SK-N-SH (cell line): ENCODE data around the gene PEPD. TPM values are rescaled to one million over a fixed set of nuclear protein-coding genes. Genes with fewer than 3 reads are reported as not detected.

ENCODE experiments used
- CTCF ChIA-PET: fragments of 300-600, 350-600 bp; formaldehyde crosslinking; extraction: SDS; loops from one replicate; lab custom pipeline; 2021; lab: Yijun Ruan, JAX
- POLR2A ChIA-PET: fragments of 350-600 bp; sonication (Branson Sonifier 250); formaldehyde crosslinking; extraction: SDS; loops from one replicate; lab custom pipeline; 2020; ENCODE audit warnings: antibody characterized with exemption, inconsistent platforms; lab: Yijun Ruan, JAX
- DNase-seq: peaks from one replicate; pipeline ENCODE4 v3.0.0; 2012
- H2AFZ ChIP-seq: fragments of 200-600 bp; sonication (generic); 2 replicates; pipeline ENCODE4 v1.8.1; 2016; ENCODE audit warnings: antibody characterized with exemption, mild to moderate bottlenecking, low read depth
- H3F3A ChIP-seq: fragments of 200-600 bp; sonication (generic); replicated peaks from 2 replicates; pipeline ENCODE3; 2016; ENCODE audit warnings: antibody characterized with exemption, mild to moderate bottlenecking; ENCODE audit not compliant: insufficient read depth
- H3K27ac ChIP-seq, 2 experiments: fragments of 200-500 bp in 1 of 2; fragments of 200-600 bp in 1 of 2; sonication (Bioruptor generic) in 1 of 2; sonication (generic), shearing (Covaris generic) in 1 of 2; 2 replicates each; pipeline versions ENCODE4 v1.5.1 to v1.6.1; 2014 to 2016; ENCODE audit warnings: low read depth in 2 of 2, inconsistent platforms in 1 of 2, low read length in 1 of 2, mild to moderate bottlenecking in 1 of 2, mixed read lengths in 1 of 2
- H3K27me3 ChIP-seq: fragments of 200-600 bp; sonication (generic), shearing (Covaris generic); 2 replicates; pipeline ENCODE4 v1.6.1; 2016; ENCODE audit warnings: mixed run types; ENCODE audit not compliant: insufficient read depth
- H3K36me3 ChIP-seq, 2 experiments: fragments of 200-500 bp in 1 of 2; fragments of 200-600 bp in 1 of 2; sonication (Bioruptor generic) in 1 of 2; sonication (generic) in 1 of 2; replicated peaks in 1 of 2; 2 replicates each; pipeline versions ENCODE3 to v1.5.1; 2014 to 2016; ENCODE audit warnings: low read length in 1 of 2, mild to moderate bottlenecking in 1 of 2; ENCODE audit not compliant: insufficient read depth in 2 of 2, control insufficient read depth in 1 of 2
- H3K4me1 ChIP-seq, 2 experiments: fragments of 200-500 bp in 1 of 2; fragments of 200-600 bp in 1 of 2; sonication (Bioruptor generic) in 1 of 2; sonication (generic), shearing (Covaris generic) in 1 of 2; 2 replicates each; pipeline versions ENCODE4 v1.5.1 to v1.6.1; 2014 to 2016; ENCODE audit warnings: low read depth in 1 of 2, low read length in 1 of 2, mixed run types in 1 of 2; ENCODE audit not compliant: insufficient read depth in 2 of 2, control insufficient read depth in 1 of 2
- H3K4me2 ChIP-seq: fragments of 200-600 bp; sonication (generic), shearing (Covaris generic); 2 replicates; pipeline ENCODE4 v1.6.1; 2017; ENCODE audit warnings: mixed run types
- H3K4me3 ChIP-seq, 2 experiments: fragments of 200-500 bp in 1 of 2; fragments of 200-600 bp in 1 of 2; sonication (Bioruptor generic) in 1 of 2; sonication (generic), shearing (Covaris generic) in 1 of 2; 2 replicates each; pipeline versions ENCODE4 v1.5.1 to v1.8.1; 2014 to 2016; ENCODE audit warnings: low read depth in 2 of 2, inconsistent platforms in 1 of 2, low read length in 1 of 2, mild to moderate bottlenecking in 1 of 2, mixed read lengths in 1 of 2, moderate library complexity in 1 of 2
- H3K79me2 ChIP-seq: fragments of 200-600 bp; sonication (generic); 2 replicates; pipeline ENCODE4 v1.8.1; 2017; ENCODE audit warnings: mild to moderate bottlenecking; ENCODE audit not compliant: insufficient read depth
- H3K9ac ChIP-seq: fragments of 200-600 bp; sonication (generic); 2 replicates; pipeline ENCODE4 v1.6.1; 2017; ENCODE audit warnings: mixed run types
- H3K9me2 ChIP-seq: fragments of 200-600 bp; sonication (generic); 2 replicates; pipeline ENCODE4 v1.6.1; 2017; ENCODE audit warnings: mixed run types
- H3K9me3 ChIP-seq: fragments of 200-600 bp; sonication (generic); 2 replicates; pipeline ENCODE4 v1.6.1; 2017; ENCODE audit warnings: mixed run types, mild to moderate bottlenecking, moderate library complexity
- H4K20me1 ChIP-seq: fragments of 200-600 bp; sonication (generic); 2 replicates; pipeline ENCODE4 v1.6.1; 2017; ENCODE audit warnings: mild to moderate bottlenecking, mixed run types; ENCODE audit not compliant: insufficient read depth
- CTCF ChIP-seq: fragments of 200-600 bp; sonication (generic); IDR thresholded peaks from 2 replicates; pipeline ENCODE4 v1.6.1; 2017; ENCODE audit warnings: antibody characterized with exemption, mild to moderate bottlenecking, moderate library complexity
- ELF1 ChIP-seq: IDR thresholded peaks from 2 replicates; pipeline ENCODE4 v1.4.0; 2012
- EP300 ChIP-seq, 2 experiments: IDR thresholded peaks; 2 replicates each; pipeline versions ENCODE4 v1.4.0 to v1.6.1; 2012; ENCODE audit warnings: borderline replicate concordance in 1 of 2, low read depth in 1 of 2, low read length in 1 of 2
- EZH2phosphoT487 ChIP-seq: fragments of 200-600 bp; sonication (generic); IDR thresholded peaks from 2 replicates; pipeline ENCODE4 v1.6.1; 2017; ENCODE audit warnings: low read depth, mixed run types, mild to moderate bottlenecking, antibody characterized with exemption, moderate library complexity, borderline replicate concordance
- FOSL2 ChIP-seq: IDR thresholded peaks from 2 replicates; pipeline ENCODE4 v1.4.0; 2012; ENCODE audit warnings: low read depth, mild to moderate bottlenecking, moderate library complexity, borderline replicate concordance
- FOXJ3 ChIP-seq: sonication (generic); formaldehyde crosslinking; IDR thresholded peaks from 2 replicates; pipeline ENCODE4 v1.5.1; 2020; ENCODE audit warnings: mild to moderate bottlenecking, missing genetic modification reagents
- FOXM1 ChIP-seq: IDR thresholded peaks from 2 replicates; pipeline ENCODE4 v1.4.0; 2012; ENCODE audit warnings: low read depth, mild to moderate bottlenecking
- GATA2 ChIP-seq: sonication (generic); formaldehyde crosslinking; IDR thresholded peaks from 2 replicates; pipeline ENCODE4 v1.5.0; 2020; ENCODE audit warnings: mild to moderate bottlenecking, missing genetic modification reagents
- JUND ChIP-seq: IDR thresholded peaks from 2 replicates; pipeline ENCODE4 v1.4.0; 2012
- NFIC ChIP-seq: IDR thresholded peaks from 2 replicates; pipeline ENCODE4 v1.4.0; 2012; ENCODE audit warnings: borderline replicate concordance
- NRF1 ChIP-seq: IDR thresholded peaks from 2 replicates; pipeline ENCODE4 v1.6.1; 2012; ENCODE audit warnings: low read depth, mild to moderate bottlenecking, low read length
- PBX3 ChIP-seq: IDR thresholded peaks from 2 replicates; pipeline ENCODE4; 2012
- POLR2AphosphoS5 ChIP-seq: IDR thresholded peaks from 2 replicates; pipeline ENCODE4 v1.6.1; 2012; ENCODE audit warnings: low read depth, low read length
- RCOR1 ChIP-seq: fragments of 150-350 bp; IDR thresholded peaks from 2 replicates; pipeline ENCODE4 v1.6.1; 2017; ENCODE audit warnings: antibody characterized with exemption, low read length
- REST ChIP-seq: IDR thresholded peaks from 2 replicates; pipeline ENCODE4 v1.6.1; 2012; ENCODE audit warnings: mild to moderate bottlenecking, low read depth, low read length, moderate library complexity
- RFX5 ChIP-seq: IDR thresholded peaks from 2 replicates; pipeline ENCODE4 v1.6.1; 2012; ENCODE audit warnings: mild to moderate bottlenecking, improper control_type of control experiment, low read length
- RXRA ChIP-seq: IDR thresholded peaks from 2 replicates; pipeline ENCODE4 v1.4.0; 2012; ENCODE audit warnings: low read depth, mild to moderate bottlenecking, borderline replicate concordance
- TCF12 ChIP-seq: IDR thresholded peaks from 2 replicates; pipeline ENCODE4 v1.4.0; 2012
- USF2 ChIP-seq: fragments of 150-350 bp; IDR thresholded peaks from 2 replicates; pipeline ENCODE4 v1.6.1; 2017; ENCODE audit warnings: antibody characterized with exemption, low read length, low read depth, borderline replicate concordance
- WGBS: methylation state at CpG from one replicate; pipeline ENCODE4 v1.1.6; 2017; ENCODE audit warnings: low lambda C conversion rate; 5-methylcytosine and 5-hydroxymethylcytosine counted together
- polyA plus RNA-seq, 3 experiments: library from polyadenylated mRNA; depleted of rRNA; stranded (reverse); fragments of >200 nt; gene quantifications; 2 replicates each; pipeline ENCODE4 v1.2.3, GENCODE V29; 2012
- TF ChIP-seq, protein P1 (sequence below): fragments of 150-350 bp; IDR thresholded peaks from 2 replicates; pipeline ENCODE4 v1.6.1; 2016; ENCODE audit warnings: mild to moderate bottlenecking, low read depth, low read length

PEPD gene
- polyA plus RNA-seq, 1 of the 3 experiments (the other 2 are of a cell fraction): 88.9 TPM

- no peaks in the 10 kb centered on the region for H3F3A ChIP-seq
- TF ChIP-seq FOXJ3 (CRISPR knock-in tag): no peak
- no peak for TF ChIP-seq RXRA
- TF ChIP-seq EZH2phosphoT487: no peak
- TF ChIP-seq RCOR1: no peak
- no peak for TF ChIP-seq GATA2
- TF ChIP-seq RFX5: no peak
- TF ChIP-seq NFIC: no peak
- TF ChIP-seq ELF1: no peak
- no peak for TF ChIP-seq FOSL2
- TF ChIP-seq NRF1: no peak
- TF ChIP-seq JUND: no peak
- TF ChIP-seq POLR2AphosphoS5: no peak
- no peak for TF ChIP-seq PBX3
- TF ChIP-seq FOXM1: no peak
- TF ChIP-seq TCF12: no peak
- TF ChIP-seq CTCF: no peak
- TF ChIP-seq REST: no peak
- TF ChIP-seq, protein P1, sequence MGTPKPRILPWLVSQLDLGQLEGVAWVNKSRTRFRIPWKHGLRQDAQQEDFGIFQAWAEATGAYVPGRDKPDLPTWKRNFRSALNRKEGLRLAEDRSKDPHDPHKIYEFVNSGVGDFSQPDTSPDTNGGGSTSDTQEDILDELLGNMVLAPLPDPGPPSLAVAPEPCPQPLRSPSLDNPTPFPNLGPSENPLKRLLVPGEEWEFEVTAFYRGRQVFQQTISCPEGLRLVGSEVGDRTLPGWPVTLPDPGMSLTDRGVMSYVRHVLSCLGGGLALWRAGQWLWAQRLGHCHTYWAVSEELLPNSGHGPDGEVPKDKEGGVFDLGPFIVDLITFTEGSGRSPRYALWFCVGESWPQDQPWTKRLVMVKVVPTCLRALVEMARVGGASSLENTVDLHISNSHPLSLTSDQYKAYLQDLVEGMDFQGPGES: no peak
- TF ChIP-seq EP300 (IDR thresholded peaks at IDR 0.05; ENCODE audit: borderline replicate concordance in 1 of 2, low read depth in 1 of 2, low read length in 1 of 2): no peak
- TF ChIP-seq USF2: no peak
- no peak for DNase-seq
- no peaks in the 10 kb centered on the region for H3K36me3 ChIP-seq
- no peaks in the 10 kb centered on the region for H4K20me1 ChIP-seq
- H3K9me2 ChIP-seq: no peaks in the 10 kb centered on the region
- H3K27me3 ChIP-seq: no peaks in the 10 kb centered on the region
- H3K79me2 ChIP-seq: peaks cover 19% of the 10 kb centered on the region; the same call in 1 of the 2 replicates
- no peak overlapping the region for H3K27ac ChIP-seq
- ChIA-PET POLR2A (no interaction called here), CTCF (no interaction called here)
- no peak overlapping the region for H2AFZ ChIP-seq
- H3K9me3 ChIP-seq: no peaks in the 10 kb centered on the region
- no peak overlapping the region for H3K4me2 ChIP-seq
- 81% methylated on average over 7 of the region's 9 CpGs for WGBS
- H3K9ac ChIP-seq: no peak overlapping the region
- H3K4me3 ChIP-seq: no peak overlapping the region
- peaks cover 0 to 20% of the 10 kb centered on the region in 2 experiments; a peak in 2 of 4 replicates for H3K4me1 ChIP-seq
Observed at GRCh38 chr19:33517922-33518321, 3.7 kb downstream of the PEPD start.
